DMS153 (cell line): ENCODE measurements around the gene OSGEP.
"Not testable (repeated sequence)": the region's sequence is repeated elsewhere in the genome, so short reads cannot be mapped to it uniquely, and the experiment has no call there.

Source experiments
- DNase-seq: peaks from one replicate; lab custom pipeline; 2025; lab: John Stamatoyannopoulos, UW

Gene OSGEP

GRCh38 chr14:20469890-20470602, 15.4 kb upstream of the OSGEP start:
- DNase-seq, result peak; percentile 4

DNA sequence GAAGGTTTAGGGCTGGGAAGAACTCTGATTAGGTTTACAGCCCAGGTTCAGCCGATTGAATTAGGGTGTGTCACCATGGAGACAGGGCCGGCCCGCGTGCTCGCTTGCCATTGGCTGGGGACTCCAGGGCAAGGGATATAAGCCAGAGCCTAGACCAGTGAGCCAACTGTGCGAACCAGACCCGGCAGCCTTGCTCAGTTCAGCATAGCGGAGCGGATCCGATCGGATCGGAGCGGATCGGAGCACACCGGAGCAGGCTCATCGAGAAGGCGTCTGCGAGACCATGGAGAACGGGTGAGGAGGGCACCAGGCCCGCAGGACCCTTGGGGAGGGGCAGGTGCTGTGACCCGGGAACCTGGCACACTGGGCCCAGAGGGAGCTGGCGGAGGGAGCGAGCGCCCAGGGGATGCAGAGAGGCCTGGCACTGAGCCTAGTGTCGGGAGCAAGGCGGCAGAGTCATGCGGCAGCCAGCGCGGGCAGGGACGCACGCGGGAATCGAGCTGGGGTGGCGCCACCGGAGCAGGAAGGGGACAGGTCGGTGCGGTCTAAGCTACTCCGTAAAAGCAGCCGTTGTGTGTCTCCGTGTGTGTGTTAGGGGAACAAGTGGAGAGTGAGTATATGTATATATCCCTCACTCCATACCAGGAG, 14.8 kb upstream of the OSGEP start, which contains the start of gene PNP:
Gene PNP (plus strand): TSS at position 165 of the 648 bp plus-strand sequence. CDS start 119 bp downstream, at position 284.
- peak; percentile 83 for DNase-seq

- DNase-seq, result no peak
Observed at GRCh38 chr14:20468764-20469241, 14.2 kb upstream of the OSGEP start.

- DNase-seq, result peak; percentile 100
Observed at GRCh38 chr14:20461225-20462141, 6.9 kb upstream of the OSGEP start, which contains the start of gene PIP4P1. Gene PIP4P1, minus strand, starts transcription at chr14:20461434. Its CDS starts 109 bp downstream, at chr14:20461325.

DNA sequence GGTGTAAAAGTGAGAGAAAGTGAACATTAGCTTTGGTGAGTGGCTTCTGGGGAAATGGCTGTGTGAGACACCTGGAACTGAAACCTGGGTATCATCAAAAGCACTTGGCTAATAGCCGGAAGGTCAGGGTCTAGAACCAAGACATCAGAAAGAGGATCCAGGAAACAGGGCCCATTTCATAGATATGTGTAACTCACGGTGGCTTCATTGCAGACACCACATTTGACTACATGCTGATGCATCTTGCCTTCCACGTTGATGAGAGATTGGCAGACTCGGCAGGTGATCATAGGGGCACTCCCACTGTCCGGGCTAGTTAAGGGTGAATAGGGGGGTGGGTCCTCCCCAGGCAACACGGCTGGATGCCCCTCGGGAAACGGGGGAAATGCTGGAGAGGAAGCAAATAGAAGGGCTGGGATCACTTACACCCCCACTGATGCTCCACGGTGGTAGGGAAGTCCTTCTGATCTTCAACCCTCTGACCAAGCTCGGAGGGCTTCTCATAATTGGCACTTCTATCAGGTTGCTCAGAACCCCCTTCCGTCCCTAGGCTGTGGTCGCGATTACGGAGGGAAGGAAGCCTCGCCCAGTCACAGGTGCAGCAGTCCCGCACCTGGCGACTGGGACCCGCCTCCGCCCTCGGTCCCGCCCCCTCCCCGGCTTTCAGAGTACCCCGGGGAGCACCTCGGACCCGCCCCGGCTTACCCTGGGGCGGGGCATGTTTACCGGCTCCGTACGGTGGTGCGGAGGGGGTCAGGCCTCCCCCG, 6.0 kb upstream of the OSGEP start:
- no peak for DNase-seq

DNA sequence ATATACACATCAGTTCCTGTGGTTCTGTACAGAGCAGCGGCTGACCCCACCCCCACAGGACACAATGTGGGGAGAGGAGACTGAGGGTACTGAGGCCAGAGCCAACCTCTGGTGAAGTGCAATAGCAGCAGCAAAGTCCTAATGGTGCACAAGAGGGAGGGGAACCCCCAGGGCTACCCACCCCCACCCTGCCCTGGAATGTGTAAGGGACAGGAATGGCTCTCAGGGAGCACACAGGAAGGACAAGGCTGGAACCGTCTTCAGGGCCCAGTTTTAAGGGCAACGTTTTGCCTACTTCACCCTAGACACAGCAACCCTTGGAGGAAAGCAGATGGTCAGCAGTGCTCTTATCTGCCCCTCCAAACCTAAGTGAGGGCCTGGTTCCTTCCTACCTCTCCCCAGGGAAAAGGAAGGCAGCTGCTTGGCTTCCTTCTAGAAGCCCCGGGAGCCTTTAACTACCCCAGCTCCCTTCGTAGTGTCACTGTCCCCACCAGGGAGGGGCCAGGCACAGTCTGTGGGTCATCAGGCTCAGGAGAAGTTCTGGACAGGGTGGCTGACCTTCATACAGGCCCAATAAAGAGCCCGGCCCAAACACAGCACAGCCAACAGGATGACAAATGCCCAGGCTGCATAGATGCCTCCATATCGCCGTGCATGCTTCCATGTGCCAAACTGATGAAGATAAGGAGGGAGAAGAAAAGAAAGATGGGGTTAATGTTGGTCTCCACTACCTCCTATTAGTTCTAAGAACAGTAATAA, 3.6 kb upstream of the OSGEP start:
- no peak for DNase-seq

DNA sequence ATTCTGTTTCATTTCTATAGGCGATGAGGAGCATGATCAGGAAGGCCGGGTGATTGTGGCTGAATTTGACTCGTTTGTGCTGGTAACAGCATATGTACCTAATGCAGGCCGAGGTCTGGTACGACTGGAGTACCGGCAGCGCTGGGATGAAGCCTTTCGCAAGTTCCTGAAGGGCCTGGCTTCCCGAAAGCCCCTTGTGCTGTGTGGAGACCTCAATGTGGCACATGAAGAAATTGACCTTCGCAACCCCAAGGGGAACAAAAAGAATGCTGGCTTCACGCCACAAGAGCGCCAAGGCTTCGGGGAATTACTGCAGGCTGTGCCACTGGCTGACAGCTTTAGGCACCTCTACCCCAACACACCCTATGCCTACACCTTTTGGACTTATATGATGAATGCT, 2.4 kb upstream of the OSGEP start:
- DNase-seq, result no peak

DNA sequence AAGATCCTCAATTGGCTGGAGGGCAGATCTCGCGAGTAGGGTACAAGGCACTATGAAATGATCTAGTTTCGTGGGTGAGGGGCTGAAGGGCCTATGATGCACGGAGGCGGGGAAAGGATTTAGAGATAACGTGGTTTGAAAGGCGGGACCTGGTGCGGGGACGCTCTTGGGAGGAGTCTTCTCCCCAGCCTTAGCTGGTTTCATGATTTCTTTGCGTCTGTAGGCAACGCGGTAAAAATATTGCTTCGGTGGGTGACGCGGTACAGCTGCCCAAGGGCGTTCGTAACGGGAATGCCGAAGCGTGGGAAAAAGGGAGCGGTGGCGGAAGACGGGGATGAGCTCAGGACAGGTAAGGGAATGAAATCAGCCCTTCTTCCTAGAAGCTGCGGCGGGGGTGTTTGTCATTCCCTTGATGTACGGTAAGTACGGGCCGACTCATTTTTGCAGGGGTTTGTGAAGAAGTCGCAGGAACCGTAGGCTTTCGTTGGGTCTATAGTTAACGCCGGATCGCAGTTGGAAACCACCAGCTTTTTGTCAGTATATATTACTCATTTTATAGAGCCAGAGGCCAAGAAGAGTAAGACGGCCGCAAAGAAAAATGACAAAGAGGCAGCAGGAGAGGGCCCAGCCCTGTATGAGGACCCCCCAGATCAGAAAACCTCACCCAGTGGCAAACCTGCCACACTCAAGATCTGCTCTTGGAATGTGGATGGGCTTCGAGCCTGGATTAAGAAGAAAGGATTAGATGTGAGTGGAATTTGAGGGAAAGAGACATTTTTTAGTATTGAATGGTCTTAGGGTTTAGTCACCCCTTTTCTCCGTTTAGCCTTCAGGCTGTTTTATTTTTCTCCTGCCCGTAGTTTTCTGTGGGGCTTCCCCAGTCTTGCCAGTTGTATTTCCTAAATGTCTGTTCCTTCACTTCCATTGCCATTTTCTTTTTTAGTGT, 1.0 kb upstream of the OSGEP start:
- DNase-seq, result peak; percentile 63

- DNase-seq, result not testable (repeated sequence)
Observed at GRCh38 chr14:20452831-20453230, 1.8 kb downstream of the OSGEP start.

- DNase-seq, result no peak
Observed at GRCh38 chr14:20446889-20447288, 7.7 kb downstream of the OSGEP start.

- not testable (repeated sequence) for DNase-seq
Observed at GRCh38 chr14:20443650-20444049, 11.0 kb downstream of the OSGEP start.

DNA sequence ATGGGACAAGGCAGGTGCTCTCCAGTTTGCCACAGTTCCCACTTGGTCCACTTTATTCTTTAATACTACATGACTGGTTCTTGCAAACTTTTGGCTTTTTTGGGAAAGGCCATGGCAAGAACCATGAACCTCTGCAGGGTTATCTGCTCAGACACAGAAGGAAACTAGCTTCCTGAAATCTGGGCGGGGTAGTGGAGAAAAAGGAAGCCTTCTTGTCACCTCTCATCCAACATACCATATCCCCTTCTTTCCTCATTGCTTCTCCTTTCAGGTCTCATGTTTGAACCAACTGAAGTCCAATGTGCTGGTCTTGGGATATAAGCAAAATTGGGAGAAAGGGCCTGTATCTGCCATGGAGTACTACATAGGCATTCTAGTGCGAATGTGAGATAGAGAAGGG, 13.2 kb downstream of the OSGEP start:
- DNase-seq, result no peak

DNA sequence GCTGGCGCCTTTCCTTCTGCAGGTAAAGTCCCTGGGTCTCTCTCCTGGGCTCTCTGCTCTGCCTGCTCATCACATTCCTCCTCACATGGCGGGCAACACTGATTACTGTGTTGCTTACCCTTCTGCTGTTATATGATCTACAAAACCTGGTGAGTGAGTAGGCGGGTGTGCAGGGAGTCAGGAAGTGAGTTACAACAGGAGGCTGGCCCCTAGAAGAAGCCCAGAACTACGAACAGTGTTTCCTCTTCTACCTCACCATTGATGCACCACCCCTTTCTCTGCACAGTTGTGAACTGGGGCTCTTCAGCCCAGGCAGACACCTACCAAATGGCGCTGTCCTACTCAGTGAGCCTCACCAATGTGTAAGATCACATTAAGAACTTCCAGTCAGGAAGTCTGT, 13.7 kb downstream of the OSGEP start:
- DNase-seq, result peak; percentile 15

DNA sequence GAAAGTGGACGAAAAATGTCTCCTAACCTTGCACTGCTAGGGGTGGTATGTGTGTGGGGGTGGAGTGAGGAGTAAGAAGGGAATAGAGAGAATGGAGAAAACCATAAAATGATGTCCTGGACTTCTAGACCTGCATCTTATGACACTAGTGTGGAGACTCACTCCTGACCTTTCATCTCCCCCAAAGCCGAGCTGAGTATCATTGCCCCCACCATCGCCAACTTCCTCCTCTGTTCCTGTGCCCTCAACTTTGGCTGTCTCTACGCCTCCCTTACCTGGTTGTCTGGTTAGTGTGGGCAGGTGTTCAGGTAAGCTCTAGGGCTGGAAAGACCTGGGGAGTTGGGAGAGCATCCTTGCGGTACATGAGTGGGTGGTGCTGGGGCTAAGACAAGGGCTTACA, 14.1 kb downstream of the OSGEP start:
- no peak for DNase-seq

DNA sequence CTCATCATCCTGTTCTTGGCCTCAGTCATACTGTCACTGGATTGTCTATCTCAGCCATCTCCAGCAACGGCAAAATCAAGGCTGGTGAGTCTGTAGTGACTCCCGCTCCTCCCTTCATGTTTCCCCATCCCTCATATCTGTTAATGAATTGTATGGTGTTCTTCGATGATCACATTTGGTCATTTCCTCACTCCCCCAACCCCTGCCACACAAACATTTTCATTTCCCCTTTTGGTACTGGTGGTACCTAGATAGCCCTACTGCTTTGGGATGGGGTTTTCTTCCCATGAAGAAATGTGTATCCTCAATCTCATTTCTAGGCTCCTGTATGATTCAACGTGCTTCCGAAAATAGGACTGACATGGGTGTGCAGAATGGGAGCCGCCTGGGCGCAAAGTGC, 15.9 kb downstream of the OSGEP start:
- no peak for DNase-seq

- no peak for DNase-seq
Observed at GRCh38 chr14:20436363-20436755, 18.3 kb downstream of the OSGEP start.

DNA sequence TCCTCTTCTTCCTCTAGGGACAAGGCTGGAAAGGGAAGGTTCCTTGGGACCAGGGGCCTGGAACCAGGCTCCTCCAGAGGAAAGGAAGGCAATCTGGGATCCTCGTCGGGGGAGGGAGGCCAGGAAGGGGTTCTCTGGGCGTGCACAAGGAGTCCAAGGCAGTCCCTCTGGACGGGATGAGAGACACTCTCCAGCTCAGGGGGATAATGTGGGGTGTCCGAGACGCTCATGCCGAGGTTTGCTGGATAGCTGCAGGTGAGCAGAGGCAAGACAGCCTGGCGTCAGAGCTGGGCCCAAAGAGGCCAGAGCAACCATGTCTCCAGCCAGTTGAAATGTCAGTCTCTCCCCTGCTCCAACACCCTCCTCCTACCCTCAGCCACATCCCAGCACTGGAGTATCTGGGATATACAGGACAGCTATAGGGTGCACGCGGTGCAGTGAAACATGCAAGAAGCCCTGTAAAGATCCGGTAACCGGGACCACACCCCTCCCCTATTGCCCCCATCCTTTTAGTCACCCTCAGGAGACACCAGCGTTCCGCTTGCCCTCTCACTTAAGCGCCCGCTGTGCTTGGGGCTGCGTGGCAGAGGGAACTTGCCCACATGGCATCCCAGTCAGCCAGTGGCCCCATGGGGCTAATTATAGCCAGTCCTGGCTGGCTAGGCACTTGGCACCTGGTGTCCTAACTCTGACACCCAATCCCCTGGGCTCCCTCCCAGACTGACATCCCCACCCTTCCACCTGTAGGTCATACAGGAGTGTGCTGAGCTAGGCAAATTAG, 18.8 kb downstream of the OSGEP start, which contains the start of gene KLHL33:
Gene KLHL33 (minus strand): TSS at position 585 of the 781 bp plus-strand sequence. CDS start 355 bp downstream, at position 230.
- DNase-seq, result no peak

- no peak for DNase-seq
Observed at GRCh38 chr14:20434701-20435581, 19.7 kb downstream of the OSGEP start.
